ENCODE results near the gene PAK5.

- TF ChIP-seq MTA3 (CRISPR knock-in tag; IDR thresholded peaks at IDR 0.05) (no peak), HDAC2 (CRISPR knock-in tag; IDR thresholded peaks at IDR 0.05) (no peak), ZNF556 (CRISPR knock-in tag; IDR thresholded peaks at IDR 0.05; ENCODE audit: borderline replicate concordance) (no peak), POLR2A (IDR thresholded peaks at IDR 0.05; ENCODE audit: insufficient read depth in 1 of 2, low read depth in 2 of 2, low read length in 2 of 2) (no peak), PCBP1 (IDR thresholded peaks at IDR 0.05; ENCODE audit: borderline replicate concordance, low read depth, low read length) (no peak), EZH2 (conservative IDR thresholded peaks at IDR 0.05; ENCODE audit: low read depth, low read length) (no peak)
Observed at GRCh38 chr20:9508240-9508661, 330.6 kb downstream of the PAK5 start.
